Lower lobe of right lung (tissue), 2 donors: ENCODE measurements around the gene ULK4. TPM values are rescaled to one million over a fixed set of nuclear protein-coding genes. Genes with fewer than 3 reads are reported as not detected.

Experiments
- ATAC-seq, 2 donors: fragments of 200-7000 bp; cut with Tn5 transposase; one replicate each; pipeline ENCODE4 v1.9.1; 2020 to 2022; ENCODE audit warnings: mild to moderate bottlenecking in 2 of 2, moderate library complexity in 2 of 2
- DNase-seq: peaks from one replicate; pipeline ENCODE4 v3.0.0-alpha.2; 2020
- H3K27ac ChIP-seq: fragments of 200-600 bp; one replicate; pipeline ENCODE4 v1.8.0; 2022
- H3K27me3 ChIP-seq: fragments of 200-600 bp; one replicate; pipeline ENCODE4 v1.8.0; 2022; ENCODE audit warnings: low read depth
- H3K36me3 ChIP-seq: fragments of 200-600 bp; one replicate; pipeline ENCODE4 v1.8.0; 2022; ENCODE audit warnings: mild to moderate bottlenecking
- H3K4me1 ChIP-seq: fragments of 200-600 bp; one replicate; pipeline ENCODE4 v1.8.0; 2022
- H3K4me3 ChIP-seq: fragments of 200-600 bp; one replicate; pipeline ENCODE4 v1.8.0; 2022; ENCODE audit warnings: mild to moderate bottlenecking
- H3K9me3 ChIP-seq: fragments of 200-600 bp; one replicate; pipeline ENCODE4 v1.8.0; 2022
- CTCF ChIP-seq: fragments of 200-600 bp; IDR thresholded peaks from one replicate; pipeline ENCODE4 v1.8.0; 2022; ENCODE audit warnings: antibody characterized with exemption, mild to moderate bottlenecking
- intact Hi-C: fragments of 100-400 bp; cut with DNase I; formaldehyde crosslinking; loops from one replicate; pipeline ENCODE4 v1.11.0; 2022
- total RNA-seq: library from RNA; stranded (reverse); fragmentation: NEBNext Ultra II Directional; extraction: Animal tissue kit (Norgen Biotek cat#: 25700); gene quantifications from one replicate; pipeline ENCODE4 v1.2.1, GENCODE V29; 2021
- donor health status: DM: no; HTN: yes; CAD: no; lungs with severe emphysema.

Gene ULK4
- total RNA-seq, 1 donor from 2014 or later = 11.4 TPM

- H3K9me3 ChIP-seq = no peaks in the 10 kb centered on the region
- no peak overlapping the region for H3K27ac ChIP-seq
- H3K4me1 ChIP-seq = no peaks in the 10 kb centered on the region
- H3K36me3 ChIP-seq = no peaks in the 10 kb centered on the region
- TF ChIP-seq CTCF = no peak
- ATAC-seq (no peak), DNase-seq (no peak)
- no peak overlapping the region for H3K4me3 ChIP-seq
- no peaks in the 10 kb centered on the region for H3K27me3 ChIP-seq
- intact Hi-C loops = no loop called here
Observed at GRCh38 chr3:41612853-41613252, 349.1 kb downstream of the ULK4 start.

GRCh38 chr3:41611008-41611407 is 350.9 kb downstream of the ULK4 start:
- H3K9me3 ChIP-seq = no peaks in the 10 kb centered on the region
- no peaks in the 10 kb centered on the region for H3K4me1 ChIP-seq
- intact Hi-C loops = no loop called here
- H3K27me3 ChIP-seq = no peaks in the 10 kb centered on the region
- no peak for ATAC-seq
- H3K36me3 ChIP-seq = no peaks in the 10 kb centered on the region
- H3K27ac ChIP-seq = no peak overlapping the region
- DNase-seq = no peak
- no peak overlapping the region for H3K4me3 ChIP-seq
- TF ChIP-seq CTCF = no peak

GRCh38 chr3:41608347-41608746 is 353.6 kb downstream of the ULK4 start:
- ATAC-seq = no peak
- no peaks in the 10 kb centered on the region for H3K27me3 ChIP-seq
- no peak for DNase-seq
- H3K36me3 ChIP-seq = no peaks in the 10 kb centered on the region
- H3K27ac ChIP-seq = no peak overlapping the region
- no peak for TF ChIP-seq CTCF
- no peaks in the 10 kb centered on the region for H3K4me1 ChIP-seq
- intact Hi-C loops = no loop called here
- no peak overlapping the region for H3K4me3 ChIP-seq
- H3K9me3 ChIP-seq = no peaks in the 10 kb centered on the region

GRCh38 chr3:41603807-41604206 is 358.1 kb downstream of the ULK4 start:
- Histone ChIP-seq H3K4me3 (no peak overlapping the region), H3K4me1 (no peaks in the 10 kb centered on the region), H3K27me3 (no peaks in the 10 kb centered on the region), H3K9me3 (no peaks in the 10 kb centered on the region), H3K36me3 (no peaks in the 10 kb centered on the region), H3K27ac (no peak overlapping the region)
- no peak for TF ChIP-seq CTCF
- DNase-seq (no peak), ATAC-seq (no peak)
- intact Hi-C loops = no loop called here

- Histone ChIP-seq H3K4me3 (no peak overlapping the region), H3K4me1 (no peaks in the 10 kb centered on the region), H3K9me3 (no peaks in the 10 kb centered on the region), H3K27me3 (no peaks in the 10 kb centered on the region), H3K27ac (no peak overlapping the region), H3K36me3 (no peaks in the 10 kb centered on the region)
- TF ChIP-seq CTCF = no peak
- DNase-seq (no peak), ATAC-seq (no peak)
- intact Hi-C loops = no loop called here
Observed at GRCh38 chr3:41602121-41602520, 359.8 kb downstream of the ULK4 start.

- H3K9me3 ChIP-seq = no peaks in the 10 kb centered on the region
- DNase-seq (no peak), ATAC-seq (no peak)
- no peaks in the 10 kb centered on the region for H3K4me1 ChIP-seq
- intact Hi-C loops = no loop called here
- no peak overlapping the region for H3K27ac ChIP-seq
- no peaks in the 10 kb centered on the region for H3K27me3 ChIP-seq
- no peaks in the 10 kb centered on the region for H3K36me3 ChIP-seq
- no peak for TF ChIP-seq CTCF
- no peak overlapping the region for H3K4me3 ChIP-seq
Observed at GRCh38 chr3:41601404-41601987, 360.4 kb downstream of the ULK4 start.
